NCI-H2196 treated with DMSO at 0.1 percent for 48 hours (cell line): ENCODE measurements around the gene SCO2.

Experiments
- DNase-seq: peaks from one replicate; lab custom pipeline; 2025; ENCODE audit not compliant: unreplicated experiment; lab: John Stamatoyannopoulos, UW

SCO2 gene

GRCh38 chr22:50503475-50504145 is 21.8 kb downstream of the SCO2 start:
- no peak for DNase-seq

- no peak for DNase-seq
Observed at GRCh38 chr22:50502628-50503474, 22.5 kb downstream of the SCO2 start.

- DNase-seq, result no peak
Observed at GRCh38 chr22:50502096-50502495, 23.3 kb downstream of the SCO2 start.

- no peak for DNase-seq
Observed at GRCh38 chr22:50500452-50500851, 24.9 kb downstream of the SCO2 start.

- peak; percentile 42 for DNase-seq
Observed at GRCh38 chr22:50498322-50498890, 27.0 kb downstream of the SCO2 start.

GRCh38 chr22:50497093-50497492 is 28.3 kb downstream of the SCO2 start:
- no peak for DNase-seq

GRCh38 chr22:50490531-50491308 is 34.7 kb downstream of the SCO2 start:
- no peak for DNase-seq

- DNase-seq, result no peak
Observed at GRCh38 chr22:50489363-50490243, 35.8 kb downstream of the SCO2 start.

GRCh38 chr22:50488886-50489285 is 36.5 kb downstream of the SCO2 start:
- no peak for DNase-seq

- DNase-seq, result no peak
Observed at GRCh38 chr22:50488006-50488677, 37.3 kb downstream of the SCO2 start.

GRCh38 chr22:50487290-50488005 is 38.0 kb downstream of the SCO2 start:
- DNase-seq, result no peak

- no peak for DNase-seq
Observed at GRCh38 chr22:50486561-50487289, 38.7 kb downstream of the SCO2 start, which contains the start of gene MIOX. MIOX (plus strand) TSS chr22:50486859; CDS start chr22:50486898, 39 bp downstream.

GRCh38 chr22:50485221-50486131 is 39.9 kb downstream of the SCO2 start:
- no peak for DNase-seq

- DNase-seq, result no peak
Observed at GRCh38 chr22:50483977-50484853, 41.2 kb downstream of the SCO2 start.

GRCh38 chr22:50483556-50483955 is 41.8 kb downstream of the SCO2 start:
- no peak for DNase-seq

GRCh38 chr22:50483106-50483505 is 42.3 kb downstream of the SCO2 start:
- DNase-seq, result no peak
